ENCODE data around the gene C1QTNF2. TPM values are rescaled to one million over a fixed set of nuclear protein-coding genes. Genes with fewer than 3 reads are reported as not detected.

Gene C1QTNF2
- total RNA-seq, 1 donor from 2014 or later, result not detected

GRCh38 chr5:160399402-160400353 is 29.3 kb upstream of the C1QTNF2 start, which contains the start of gene FAM200C:
Gene FAM200C, minus strand, starts transcription at chr5:160400054. Its CDS starts 4,564 bp downstream, at chr5:160395490.
- no peak for TF ChIP-seq CTCF (IDR thresholded peaks at IDR 0.05; ENCODE audit: insufficient read depth, low read length, severe bottlenecking)
- DNase-seq (ENCODE audit: low read depth) (peak; percentile 86), FAIRE-seq (no peak)
- Histone ChIP-seq H3K36me3 (ENCODE audit: control insufficient read depth, insufficient read depth, low read length) (peaks cover 4% of the 10 kb centered on the region), H3K4me3 (ENCODE audit: low read depth, low read length) (peak within 1 kb of the TSS; percentile 71), H3K27me3 (ENCODE audit: control insufficient read depth, insufficient read depth, low read length) (no peaks in the 10 kb centered on the region)

- no peak overlapping the region for H3K4me3 ChIP-seq (ENCODE audit: low read depth, low read length)
- DNase-seq (ENCODE audit: low read depth), result no peak
- no peak for TF ChIP-seq CTCF (IDR thresholded peaks at IDR 0.05; ENCODE audit: insufficient read depth, low read length, severe bottlenecking)
These were observed 28.4 kb upstream of the C1QTNF2 start for GRCh38 chr5:160398806-160399205.

DNA sequence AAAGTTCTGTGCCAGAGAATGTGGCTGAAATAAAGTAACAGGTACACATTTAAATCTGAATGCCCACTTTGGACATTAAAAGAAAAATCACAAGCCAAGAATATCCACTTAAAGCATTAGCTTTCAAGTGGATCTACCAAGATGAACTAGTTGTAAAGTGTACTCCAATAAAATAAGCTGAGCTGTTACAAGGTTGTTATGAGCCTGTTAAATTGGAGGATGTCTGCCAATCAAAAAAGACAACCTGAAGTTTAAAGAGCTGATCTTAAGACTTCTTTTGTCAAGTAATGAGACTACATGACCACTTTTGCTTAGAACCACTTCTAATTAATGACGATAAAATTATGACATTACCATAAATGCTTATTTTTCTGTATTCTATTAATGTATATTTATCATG is 27.1 kb upstream of the C1QTNF2 start:
- TF ChIP-seq CTCF (IDR thresholded peaks at IDR 0.05; ENCODE audit: insufficient read depth, low read length, severe bottlenecking), result no peak
- FAIRE-seq (no peak), DNase-seq (ENCODE audit: low read depth) (no peak)
- Histone ChIP-seq H3K27me3 (ENCODE audit: control insufficient read depth, insufficient read depth, low read length) (no peaks in the 10 kb centered on the region), H3K36me3 (ENCODE audit: control insufficient read depth, insufficient read depth, low read length) (no peaks in the 10 kb centered on the region), H3K4me3 (ENCODE audit: low read depth, low read length) (no peak overlapping the region)

More at GRCh38 chr5:160398806-160399205, 28.4 kb upstream of the C1QTNF2 start:
- FAIRE-seq, result no peak
- peaks cover 2% of the 10 kb centered on the region for H3K36me3 ChIP-seq (ENCODE audit: control insufficient read depth, insufficient read depth, low read length)
- no peaks in the 10 kb centered on the region for H3K27me3 ChIP-seq (ENCODE audit: control insufficient read depth, insufficient read depth, low read length)

GRCh38 chr5:160395111-160395510 is 24.7 kb upstream of the C1QTNF2 start:
- DNase-seq (ENCODE audit: low read depth) (no peak), FAIRE-seq (peak; percentile 13)
- H3K36me3 ChIP-seq (ENCODE audit: control insufficient read depth, insufficient read depth, low read length), result no peaks in the 10 kb centered on the region
- no peaks in the 10 kb centered on the region for H3K27me3 ChIP-seq (ENCODE audit: control insufficient read depth, insufficient read depth, low read length)
- TF ChIP-seq CTCF (IDR thresholded peaks at IDR 0.05; ENCODE audit: insufficient read depth, low read length, severe bottlenecking), result no peak
- H3K4me3 ChIP-seq (ENCODE audit: low read depth, low read length), result no peak overlapping the region

DNA sequence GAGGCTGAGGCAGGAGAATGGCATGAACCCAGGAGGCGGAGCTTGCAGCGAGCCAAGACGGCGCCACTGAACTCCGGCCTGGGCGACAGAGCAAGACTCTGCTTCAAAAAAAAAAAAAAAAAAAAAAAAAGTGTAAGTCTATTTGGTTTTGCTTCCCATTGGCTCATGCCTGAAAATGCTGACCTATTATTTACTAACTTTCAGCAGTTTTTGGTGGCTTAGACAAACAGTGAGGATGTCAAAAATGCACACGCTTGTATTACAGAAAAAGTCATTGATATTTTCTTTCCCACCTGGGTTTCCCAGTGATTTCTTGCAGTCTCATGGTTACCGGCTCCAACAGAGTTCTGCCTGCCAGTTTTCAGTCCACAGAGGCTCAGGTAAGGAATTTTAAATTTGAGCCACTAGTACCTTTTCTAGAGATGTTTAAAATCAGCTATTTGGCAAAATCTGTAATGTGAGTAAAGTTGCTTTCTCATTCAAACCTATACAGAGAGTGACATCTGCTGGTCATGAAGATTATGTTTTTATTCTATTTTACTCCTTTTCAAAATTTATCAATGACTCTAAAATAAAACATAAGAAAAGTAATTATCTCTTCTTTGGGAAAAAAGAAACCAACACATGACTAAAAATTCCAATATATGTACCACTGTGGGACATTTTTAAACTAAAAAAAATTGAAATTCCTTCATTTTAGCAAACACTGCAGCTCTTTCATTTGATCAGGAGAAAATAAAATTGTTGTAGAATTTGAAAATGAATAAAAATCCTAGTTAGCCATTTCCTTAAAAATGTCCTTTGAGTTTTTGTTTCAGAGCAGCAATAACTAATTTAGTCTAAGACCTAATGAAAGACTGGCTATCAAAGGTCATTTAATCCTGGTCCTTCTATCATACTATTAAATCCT is 20.6 kb upstream of the C1QTNF2 start:
- DNase-seq (ENCODE audit: low read depth) (peak; percentile 26), FAIRE-seq (no peak)
- Histone ChIP-seq H3K27me3 (ENCODE audit: control insufficient read depth, insufficient read depth, low read length) (no peaks in the 10 kb centered on the region), H3K36me3 (ENCODE audit: control insufficient read depth, insufficient read depth, low read length) (no peaks in the 10 kb centered on the region), H3K4me3 (ENCODE audit: low read depth, low read length) (no peak overlapping the region)
- TF ChIP-seq CTCF (IDR thresholded peaks at IDR 0.05; ENCODE audit: insufficient read depth, low read length, severe bottlenecking), result peak; percentile 25
